ENCODE results near the gene MT2A.
A peak's percentile ranks its signal among the peaks of the same experiment; 100 is the strongest.

Gene MT2A

DNA sequence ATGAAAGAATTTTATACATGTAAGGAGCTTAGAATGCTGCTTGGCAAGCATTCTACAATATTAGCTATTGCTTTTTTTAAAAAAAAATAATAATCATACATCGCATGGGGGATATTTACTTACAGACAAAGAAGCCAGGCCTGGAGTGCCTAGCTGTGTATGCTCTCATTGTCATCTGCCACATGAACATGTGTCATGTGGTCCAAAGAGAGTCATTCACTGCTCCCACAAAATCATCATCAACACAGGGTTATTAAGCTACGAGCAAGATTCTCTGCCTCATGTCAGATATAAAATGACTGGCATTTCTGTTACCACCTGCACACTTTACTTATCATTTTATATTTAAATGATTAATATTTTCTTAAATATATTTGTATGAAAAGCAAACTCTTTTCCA is 15.3 kb downstream of the MT2A start:
- no peaks in the 10 kb centered on the region for H3K9me3 Mint-ChIP-seq

GRCh38 chr16:56625140-56625942 is 17.0 kb downstream of the MT2A start, which contains the start of gene MT1E:
Gene MT1E, plus strand, starts transcription at chr16:56625781. Its CDS starts 71 bp downstream, at chr16:56625852.
- Mint-ChIP-seq H3K4me3 (peak within 1 kb of the TSS; percentile 86), H3K9me3 (no peaks in the 10 kb centered on the region), H3K27ac (peak within 1 kb of the TSS; percentile 84), H3K36me3 (no peaks in the 10 kb centered on the region), H3K4me1 (peaks cover 30% of the 10 kb centered on the region), H3K27me3 (peaks cover 32% of the 10 kb centered on the region)
- peak; percentile 54 for ATAC-seq

More for the DNA sequence above, 15.3 kb downstream of the MT2A start:
- Mint-ChIP-seq H3K27ac (no peak overlapping the region), H3K27me3 (peaks cover 43% of the 10 kb centered on the region), H3K36me3 (no peaks in the 10 kb centered on the region), H3K4me3 (no peak overlapping the region), H3K4me1 (peaks cover 14% of the 10 kb centered on the region)
- ATAC-seq = no peak

GRCh38 chr16:56625943-56626654 is 17.7 kb downstream of the MT2A start:
- H3K36me3 Mint-ChIP-seq = no peaks in the 10 kb centered on the region
- ATAC-seq = no peak
- peaks cover 33% of the 10 kb centered on the region for H3K4me1 Mint-ChIP-seq
- no peaks in the 10 kb centered on the region for H3K9me3 Mint-ChIP-seq
- peaks cover 32% of the 10 kb centered on the region for H3K27me3 Mint-ChIP-seq
- peak overlapping the region; percentile 84 for H3K27ac Mint-ChIP-seq
- peak overlapping the region; percentile 53 for H3K4me3 Mint-ChIP-seq

DNA sequence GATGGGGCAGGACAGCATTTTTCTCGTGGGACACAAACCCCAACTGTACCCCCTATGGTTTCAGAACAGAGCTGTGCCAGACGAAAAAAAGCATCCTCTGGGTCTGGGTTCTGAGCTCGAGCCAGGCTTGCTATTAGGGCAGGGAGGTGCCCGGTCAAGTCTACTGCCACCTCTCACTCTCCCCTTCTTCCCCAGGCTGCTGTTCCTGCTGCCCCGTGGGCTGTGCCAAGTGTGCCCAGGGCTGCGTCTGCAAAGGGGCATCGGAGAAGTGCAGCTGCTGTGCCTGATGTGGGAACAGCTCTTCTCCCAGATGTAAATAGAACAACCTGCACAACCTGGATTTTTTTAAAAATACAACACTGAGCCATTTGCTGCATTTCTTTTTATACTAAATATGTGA is 18.3 kb downstream of the MT2A start:
- Mint-ChIP-seq H3K4me3 (no peak overlapping the region), H3K4me1 (peaks cover 35% of the 10 kb centered on the region), H3K9me3 (no peaks in the 10 kb centered on the region), H3K27ac (no peak overlapping the region), H3K36me3 (no peaks in the 10 kb centered on the region), H3K27me3 (peaks cover 35% of the 10 kb centered on the region)
- no peak for ATAC-seq

DNA sequence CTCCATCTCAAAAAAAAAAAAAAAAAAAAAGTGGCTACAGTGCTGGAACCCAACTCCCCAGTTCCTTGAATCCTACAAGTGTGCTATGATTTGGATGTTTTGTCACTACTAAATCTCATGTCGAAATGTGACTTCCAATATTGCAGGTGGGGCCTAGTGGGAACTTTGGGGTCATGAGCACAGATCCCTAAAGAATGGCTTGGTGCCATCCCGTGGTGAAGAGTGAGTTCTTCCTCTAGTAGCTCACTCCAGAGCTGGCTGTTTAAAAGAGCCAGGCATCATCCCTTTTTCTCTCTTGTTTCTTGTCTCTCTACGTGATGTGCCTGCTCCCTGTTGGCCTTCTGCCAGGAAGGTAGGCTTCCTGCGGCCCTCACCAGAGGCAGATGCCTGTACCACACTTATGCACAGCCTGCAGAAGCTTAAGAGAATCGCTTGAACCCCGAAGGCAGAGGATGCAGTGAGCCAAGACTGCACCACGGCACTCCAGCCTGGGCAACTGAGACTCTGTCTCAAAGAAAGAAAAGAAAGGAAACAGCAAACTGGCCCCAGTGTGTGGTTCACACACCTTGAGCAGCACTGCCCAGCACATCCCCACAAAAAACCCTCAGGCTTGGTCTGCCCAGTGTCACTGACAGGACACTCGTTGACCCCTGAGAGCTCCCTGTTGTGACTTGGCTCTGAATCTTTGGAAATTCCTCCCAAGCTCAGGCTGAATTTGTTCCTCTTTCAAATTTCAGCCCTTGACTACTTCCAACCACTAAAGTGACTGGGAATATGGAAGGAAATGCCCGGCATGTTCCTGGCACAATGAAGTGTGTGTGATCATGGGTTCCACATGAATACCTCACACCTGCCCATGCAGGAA is 20.3 kb downstream of the MT2A start:
- Mint-ChIP-seq H3K27me3 (peaks cover 56% of the 10 kb centered on the region), H3K9me3 (no peaks in the 10 kb centered on the region), H3K36me3 (no peaks in the 10 kb centered on the region), H3K4me3 (no peak overlapping the region), H3K4me1 (peaks cover 47% of the 10 kb centered on the region), H3K27ac (no peak overlapping the region)
- ATAC-seq = no peak

DNA sequence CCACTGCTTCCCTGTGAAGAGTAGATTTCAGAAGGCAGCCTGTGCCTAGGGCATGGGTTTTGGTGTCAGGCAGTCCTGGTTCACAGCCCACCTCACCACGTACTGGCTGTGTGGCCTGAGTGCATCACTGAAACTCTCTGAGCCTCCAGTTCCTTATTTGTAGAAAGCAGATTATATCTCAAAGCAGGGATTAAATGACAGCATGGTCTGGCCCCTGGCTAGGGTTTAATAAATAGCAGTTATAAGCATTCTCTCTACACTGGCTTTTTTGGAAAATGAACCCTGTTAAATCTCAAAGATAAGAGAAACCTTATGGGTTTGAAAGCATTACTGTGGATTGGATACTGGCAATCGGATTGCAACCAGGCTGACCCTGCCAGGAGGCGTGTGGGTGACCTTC is 21.1 kb downstream of the MT2A start:
- H3K27me3 Mint-ChIP-seq = peaks cover 59% of the 10 kb centered on the region
- peaks cover 48% of the 10 kb centered on the region for H3K4me1 Mint-ChIP-seq
- no peak overlapping the region for H3K4me3 Mint-ChIP-seq
- peak; percentile 60 for ATAC-seq
- H3K9me3 Mint-ChIP-seq = no peaks in the 10 kb centered on the region
- no peaks in the 10 kb centered on the region for H3K36me3 Mint-ChIP-seq
- H3K27ac Mint-ChIP-seq = peak overlapping the region; percentile 49

DNA sequence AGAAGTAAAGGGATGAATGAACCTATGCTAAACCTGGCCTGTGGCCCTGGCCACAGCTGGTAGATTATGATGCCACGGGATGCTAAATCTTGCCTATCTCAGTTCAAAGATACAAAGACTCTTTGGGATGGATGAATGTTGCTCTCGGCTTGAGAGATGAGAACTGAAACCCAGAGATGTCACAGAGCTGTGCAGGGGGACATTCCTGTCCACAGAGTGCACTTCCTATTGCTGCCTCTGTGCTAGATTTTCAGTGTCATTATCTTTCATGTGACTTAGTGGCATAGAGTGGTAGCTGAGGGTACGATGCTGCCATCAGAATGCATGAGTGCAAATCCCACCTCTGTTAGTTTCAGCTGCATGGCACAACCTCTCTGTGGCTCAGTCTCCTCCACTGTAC is 21.8 kb downstream of the MT2A start:
- peak; percentile 92 for ATAC-seq
- Mint-ChIP-seq H3K4me1 (peaks cover 50% of the 10 kb centered on the region), H3K4me3 (no peak overlapping the region), H3K27ac (peak overlapping the region; percentile 49), H3K9me3 (no peaks in the 10 kb centered on the region), H3K36me3 (no peaks in the 10 kb centered on the region), H3K27me3 (peaks cover 59% of the 10 kb centered on the region)

DNA sequence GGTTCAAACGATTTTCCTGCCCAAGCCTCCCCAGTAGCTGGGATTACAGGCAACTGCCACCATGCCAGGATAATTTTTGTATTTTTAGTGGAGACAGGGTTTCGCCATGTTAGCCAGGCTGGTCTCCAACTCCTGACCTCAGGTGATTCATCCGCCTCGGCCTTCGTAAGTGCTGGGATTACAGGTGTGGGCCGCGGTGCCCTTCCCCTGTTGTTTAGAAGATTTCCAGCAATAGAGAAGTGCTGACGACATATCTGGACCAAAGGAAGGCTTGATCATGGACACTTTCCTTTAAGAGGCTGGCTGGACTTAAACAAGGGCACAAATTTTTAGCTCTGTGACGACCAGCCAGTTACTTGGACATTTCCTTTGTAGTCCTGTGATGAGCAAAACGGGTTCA is 22.8 kb downstream of the MT2A start:
- no peak overlapping the region for H3K4me3 Mint-ChIP-seq
- ATAC-seq = no peak
- peaks cover 59% of the 10 kb centered on the region for H3K27me3 Mint-ChIP-seq
- H3K9me3 Mint-ChIP-seq = no peaks in the 10 kb centered on the region
- no peaks in the 10 kb centered on the region for H3K36me3 Mint-ChIP-seq
- peaks cover 43% of the 10 kb centered on the region for H3K4me1 Mint-ChIP-seq
- peak overlapping the region; percentile 21 for H3K27ac Mint-ChIP-seq

DNA sequence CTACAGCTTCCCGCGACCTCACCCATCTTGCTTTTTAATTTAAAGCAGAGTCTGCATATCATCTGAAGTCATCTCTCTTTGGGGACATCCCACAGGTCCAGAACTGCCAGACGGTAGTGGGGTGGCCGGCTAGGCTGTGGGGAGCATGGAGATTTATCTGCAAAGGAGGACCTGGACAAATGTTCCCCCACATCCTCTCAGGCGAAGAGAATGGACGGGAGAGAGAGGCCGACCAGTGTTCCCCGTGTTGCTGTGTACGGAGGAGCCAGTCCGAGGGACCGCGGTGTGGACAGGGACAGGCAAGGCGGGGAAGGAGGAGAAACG is 23.4 kb downstream of the MT2A start:
- Mint-ChIP-seq H3K9me3 (no peaks in the 10 kb centered on the region), H3K27ac (peak overlapping the region; percentile 21), H3K27me3 (peaks cover 59% of the 10 kb centered on the region), H3K4me1 (peaks cover 49% of the 10 kb centered on the region), H3K4me3 (peak overlapping the region; percentile 57), H3K36me3 (no peaks in the 10 kb centered on the region)
- ATAC-seq = no peak

GRCh38 chr16:56632156-56632847 is 23.9 kb downstream of the MT2A start, which contains the start of gene MT1M:
Gene MT1M, plus strand, starts transcription at chr16:56632659. Its CDS starts 73 bp downstream, at chr16:56632732.
- no peak for ATAC-seq
- H3K27me3 Mint-ChIP-seq = peaks cover 60% of the 10 kb centered on the region
- no peaks in the 10 kb centered on the region for H3K9me3 Mint-ChIP-seq
- H3K4me1 Mint-ChIP-seq = peaks cover 49% of the 10 kb centered on the region
- no peaks in the 10 kb centered on the region for H3K36me3 Mint-ChIP-seq
- H3K27ac Mint-ChIP-seq = peak within 1 kb of the TSS; percentile 21
- H3K4me3 Mint-ChIP-seq = peak within 1 kb of the TSS; percentile 57

GRCh38 chr16:56632848-56633365 is 24.5 kb downstream of the MT2A start:
- Mint-ChIP-seq H3K36me3 (no peaks in the 10 kb centered on the region), H3K4me1 (peaks cover 54% of the 10 kb centered on the region)
- ATAC-seq = no peak

DNA sequence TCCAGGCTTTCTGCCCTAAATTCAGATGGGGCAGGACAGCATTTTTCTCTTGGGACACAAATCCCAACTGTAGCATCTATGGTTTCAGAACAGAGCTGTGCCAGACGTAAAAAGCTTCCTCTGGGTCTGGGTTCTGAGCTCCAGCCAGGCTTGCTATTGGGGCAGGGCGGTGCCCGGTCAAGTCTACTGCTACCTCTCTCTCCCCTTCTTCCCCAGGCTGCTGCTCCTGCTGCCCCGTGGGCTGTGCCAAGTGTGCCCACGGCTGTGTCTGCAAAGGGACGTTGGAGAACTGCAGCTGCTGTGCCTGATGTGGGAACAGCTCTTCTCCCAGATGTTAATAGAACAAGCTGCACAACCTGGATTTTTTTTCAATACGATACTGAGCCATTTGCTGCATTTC is 25.2 kb downstream of the MT2A start:
- H3K27me3 Mint-ChIP-seq = peaks cover 72% of the 10 kb centered on the region
- no peak overlapping the region for H3K4me3 Mint-ChIP-seq
- peaks cover 60% of the 10 kb centered on the region for H3K4me1 Mint-ChIP-seq
- H3K9me3 Mint-ChIP-seq = no peaks in the 10 kb centered on the region
- no peaks in the 10 kb centered on the region for H3K36me3 Mint-ChIP-seq
- no peak overlapping the region for H3K27ac Mint-ChIP-seq
- no peak for ATAC-seq

More at GRCh38 chr16:56632848-56633365, 24.5 kb downstream of the MT2A start:
- Mint-ChIP-seq H3K9me3 (no peaks in the 10 kb centered on the region), H3K4me3 (peak overlapping the region; percentile 41), H3K27me3 (peaks cover 66% of the 10 kb centered on the region), H3K27ac (no peak overlapping the region)

DNA sequence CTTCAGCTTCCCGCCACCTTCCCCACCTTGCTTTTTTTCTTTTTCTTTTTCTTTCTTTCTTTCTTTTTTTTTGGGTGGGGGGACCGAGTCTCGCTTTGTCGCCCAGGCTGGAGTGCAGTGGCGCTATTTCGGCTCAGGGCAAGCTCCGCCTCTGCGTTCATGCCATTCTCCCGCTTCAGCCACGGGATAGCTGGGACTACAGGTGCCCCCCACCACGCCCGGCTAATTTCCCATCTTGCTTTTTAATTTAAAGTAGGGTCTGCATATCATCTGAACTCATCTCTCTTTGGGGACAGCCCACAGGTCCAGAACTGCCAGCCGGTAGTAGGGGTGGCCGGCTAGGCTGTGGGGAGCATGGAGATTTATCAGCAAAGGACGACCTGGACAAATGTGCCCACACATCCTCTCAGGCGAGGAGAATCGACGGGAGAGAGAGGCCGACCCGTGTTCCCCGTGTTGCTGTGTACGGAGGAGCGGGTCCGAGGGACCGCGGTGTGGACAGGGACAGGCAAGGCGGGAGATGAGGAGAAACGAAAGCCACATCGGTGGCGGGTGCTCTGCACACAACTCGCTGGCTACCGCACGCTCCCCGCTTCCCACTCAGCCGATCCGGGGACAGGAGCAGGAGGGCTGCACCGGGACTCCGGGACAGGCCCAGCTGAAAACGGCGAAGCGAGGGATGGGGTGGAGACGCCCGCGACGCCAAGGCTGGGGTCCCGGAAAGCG is 26.5 kb downstream of the MT2A start:
- Mint-ChIP-seq H3K4me1 (peaks cover 52% of the 10 kb centered on the region), H3K9me3 (no peaks in the 10 kb centered on the region), H3K36me3 (no peaks in the 10 kb centered on the region), H3K4me3 (peak overlapping the region; percentile 62), H3K27ac (peak overlapping the region; percentile 45), H3K27me3 (peaks cover 86% of the 10 kb centered on the region)
- ATAC-seq = no peak

GRCh38 chr16:56635441-56635967 is 27.1 kb downstream of the MT2A start:
- H3K4me3 Mint-ChIP-seq = peak overlapping the region; percentile 29
- H3K9me3 Mint-ChIP-seq = no peaks in the 10 kb centered on the region
- peak overlapping the region; percentile 45 for H3K27ac Mint-ChIP-seq
- ATAC-seq = no peak
- H3K27me3 Mint-ChIP-seq = peaks cover 92% of the 10 kb centered on the region
- no peaks in the 10 kb centered on the region for H3K36me3 Mint-ChIP-seq
- peaks cover 45% of the 10 kb centered on the region for H3K4me1 Mint-ChIP-seq

Measured in stimulated activated memory B cell treated with anti-CD40 and anti-IgM and Interleukin-4, amounts not matched to agents 10 μg/mL and 1 μg/mL and 100 μg/mL, for 72 hours (primary cell).